GM12801 (cell line): ENCODE results near the gene ZEB1.

Experiments
- TF ChIP-seq, protein P1 (sequence below): IDR thresholded peaks from one replicate; pipeline ENCODE4 v1.5.1; 2011; ENCODE audit warnings: control low read depth; ENCODE audit not compliant: insufficient read length; ENCODE audit errors: extremely low read depth

The ZEB1 gene

DNA sequence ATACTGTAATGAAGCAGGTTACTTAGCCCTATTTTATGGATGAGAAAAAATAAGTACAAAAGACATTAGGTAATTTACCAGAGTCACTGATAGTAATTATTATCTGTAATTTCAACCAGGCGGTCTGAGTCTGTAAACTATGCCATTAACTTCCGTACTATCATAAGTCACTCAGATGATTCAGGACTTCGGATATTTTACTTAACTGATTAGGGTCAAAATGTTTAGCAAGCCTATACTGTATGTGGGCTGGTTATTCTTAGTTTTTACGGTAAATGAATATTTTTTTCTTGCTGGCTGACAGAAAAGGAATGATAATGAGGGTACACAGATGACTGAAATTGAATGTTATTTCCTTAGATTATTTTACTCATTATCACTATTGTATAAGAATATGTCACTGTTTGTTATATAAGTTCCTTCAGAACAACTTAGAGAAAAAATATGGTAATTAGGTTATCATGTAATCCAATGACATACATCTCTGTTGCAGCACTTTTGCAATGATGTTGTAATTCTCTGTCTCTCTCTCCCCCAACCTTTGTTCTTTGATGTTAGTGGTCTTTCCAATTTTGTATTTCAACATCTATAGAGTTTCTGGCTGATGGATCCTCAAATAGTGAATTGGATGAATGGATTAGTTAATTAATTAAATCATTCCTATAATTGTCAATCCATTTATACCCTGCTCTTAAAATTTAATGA, 165.6 kb downstream of the ZEB1 start:
- TF ChIP-seq, protein P1, sequence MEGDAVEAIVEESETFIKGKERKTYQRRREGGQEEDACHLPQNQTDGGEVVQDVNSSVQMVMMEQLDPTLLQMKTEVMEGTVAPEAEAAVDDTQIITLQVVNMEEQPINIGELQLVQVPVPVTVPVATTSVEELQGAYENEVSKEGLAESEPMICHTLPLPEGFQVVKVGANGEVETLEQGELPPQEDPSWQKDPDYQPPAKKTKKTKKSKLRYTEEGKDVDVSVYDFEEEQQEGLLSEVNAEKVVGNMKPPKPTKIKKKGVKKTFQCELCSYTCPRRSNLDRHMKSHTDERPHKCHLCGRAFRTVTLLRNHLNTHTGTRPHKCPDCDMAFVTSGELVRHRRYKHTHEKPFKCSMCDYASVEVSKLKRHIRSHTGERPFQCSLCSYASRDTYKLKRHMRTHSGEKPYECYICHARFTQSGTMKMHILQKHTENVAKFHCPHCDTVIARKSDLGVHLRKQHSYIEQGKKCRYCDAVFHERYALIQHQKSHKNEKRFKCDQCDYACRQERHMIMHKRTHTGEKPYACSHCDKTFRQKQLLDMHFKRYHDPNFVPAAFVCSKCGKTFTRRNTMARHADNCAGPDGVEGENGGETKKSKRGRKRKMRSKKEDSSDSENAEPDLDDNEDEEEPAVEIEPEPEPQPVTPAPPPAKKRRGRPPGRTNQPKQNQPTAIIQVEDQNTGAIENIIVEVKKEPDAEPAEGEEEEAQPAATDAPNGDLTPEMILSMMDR, result no peak

DNA sequence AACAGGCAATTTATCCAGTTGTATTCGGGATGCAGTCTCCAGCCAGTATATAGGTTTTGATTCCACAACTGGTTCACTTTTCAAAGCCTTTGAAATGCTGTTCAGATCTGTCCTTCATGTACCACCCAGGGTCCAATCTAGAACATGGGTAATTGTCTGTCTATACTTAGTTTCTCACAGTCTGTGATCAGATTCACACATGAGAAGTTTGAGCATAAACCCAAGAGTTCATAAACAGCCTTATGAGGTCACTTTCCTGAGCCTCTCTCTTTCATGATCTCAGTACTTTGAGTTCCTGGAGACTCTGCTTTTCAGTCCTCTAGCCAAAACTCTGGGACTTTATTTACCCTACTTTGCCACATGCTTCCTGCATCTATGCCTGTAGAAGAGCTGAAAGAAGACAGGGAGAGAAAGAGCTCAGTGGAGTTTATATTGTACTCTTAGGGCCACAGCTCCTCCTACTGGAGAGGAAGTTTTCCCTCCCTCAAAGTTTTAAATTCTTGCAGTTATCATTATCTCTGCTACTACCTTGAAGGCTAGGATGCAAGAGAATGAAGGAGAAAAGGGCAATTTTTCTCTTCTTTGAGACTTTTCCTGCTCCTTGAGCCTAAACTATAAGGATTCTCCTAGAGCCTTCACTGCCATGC, 172.0 kb downstream of the ZEB1 start:
- TF ChIP-seq, protein P1, result no peak

DNA sequence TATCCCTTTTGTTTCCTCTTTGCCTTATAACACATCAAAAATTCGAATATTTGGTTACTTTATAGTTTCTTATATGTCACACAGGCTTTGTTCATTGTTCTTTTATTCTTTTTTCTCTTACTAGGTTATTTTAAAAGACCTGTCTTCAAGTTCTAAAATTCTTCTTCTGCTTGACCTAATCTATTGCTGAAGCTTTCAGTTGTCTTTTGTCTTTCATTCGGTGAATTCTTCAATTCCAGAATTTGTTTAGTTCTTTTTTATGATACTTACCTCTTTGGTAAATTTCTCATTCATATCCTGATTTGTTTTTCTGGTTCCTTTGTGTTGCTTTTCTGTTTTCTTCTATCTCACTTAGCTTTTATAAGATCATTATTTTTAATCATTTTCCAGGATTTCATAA, 188.4 kb downstream of the ZEB1 start:
- TF ChIP-seq, protein P1, result no peak

DNA sequence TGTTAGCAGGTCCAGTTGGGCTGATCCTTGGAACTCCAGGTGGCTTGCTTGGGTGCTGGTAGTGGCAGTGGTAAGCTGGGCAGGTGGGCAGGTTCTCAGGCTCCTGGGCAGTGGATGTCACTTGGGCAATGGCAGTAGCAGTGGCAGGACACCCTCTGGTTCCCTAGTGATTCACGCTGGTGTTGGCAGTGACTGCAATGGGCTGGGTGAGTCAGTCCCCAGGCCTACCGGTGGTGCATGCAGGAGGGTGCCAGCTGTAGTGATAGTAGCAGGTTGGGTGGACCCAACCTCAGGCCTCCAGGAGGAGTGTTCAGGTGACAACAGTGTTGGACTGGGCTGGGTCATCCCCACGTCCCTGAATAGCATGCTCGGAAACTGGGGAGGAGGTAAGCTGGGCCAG, 189.2 kb downstream of the ZEB1 start:
- TF ChIP-seq, protein P1, result no peak

DNA sequence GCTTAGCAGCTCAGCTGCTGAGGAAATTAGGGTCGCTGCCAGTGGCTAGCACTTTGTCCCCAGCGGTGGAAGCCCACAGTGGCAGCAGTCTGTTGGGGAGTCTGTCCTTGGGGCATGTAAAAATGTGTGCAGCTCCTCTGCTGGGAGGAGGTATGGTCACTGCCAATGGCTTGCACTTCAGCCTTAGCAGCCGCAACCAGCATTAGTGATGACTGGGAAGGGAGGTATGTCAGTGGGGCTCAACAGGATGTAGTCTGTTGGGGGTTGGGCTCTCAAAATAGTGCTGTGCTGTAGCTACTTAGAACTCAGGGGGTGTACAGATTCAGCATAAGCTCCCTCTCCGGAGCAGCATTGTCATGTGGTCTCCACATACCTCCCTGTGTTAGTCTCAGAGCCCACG, 189.9 kb downstream of the ZEB1 start:
- TF ChIP-seq, protein P1, result no peak

DNA sequence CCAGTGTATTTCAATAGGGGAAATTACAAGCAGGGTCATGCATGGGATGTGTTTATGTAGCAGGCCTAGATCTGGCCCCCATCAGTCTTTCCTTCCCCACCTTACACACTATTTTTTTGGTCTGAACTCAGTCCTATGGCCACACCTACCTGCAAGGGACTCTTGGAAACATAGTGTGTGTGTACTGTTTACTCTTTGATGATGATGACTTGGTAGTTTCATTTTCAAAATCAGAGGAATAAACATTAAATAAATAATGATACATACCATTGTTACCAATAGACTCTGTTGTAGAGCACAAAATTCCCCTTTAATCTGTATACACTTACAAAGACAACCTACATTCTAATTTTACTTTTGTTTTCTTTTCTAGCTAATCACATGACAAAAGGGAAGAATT, 191.0 kb downstream of the ZEB1 start:
- TF ChIP-seq, protein P1, result no peak

DNA sequence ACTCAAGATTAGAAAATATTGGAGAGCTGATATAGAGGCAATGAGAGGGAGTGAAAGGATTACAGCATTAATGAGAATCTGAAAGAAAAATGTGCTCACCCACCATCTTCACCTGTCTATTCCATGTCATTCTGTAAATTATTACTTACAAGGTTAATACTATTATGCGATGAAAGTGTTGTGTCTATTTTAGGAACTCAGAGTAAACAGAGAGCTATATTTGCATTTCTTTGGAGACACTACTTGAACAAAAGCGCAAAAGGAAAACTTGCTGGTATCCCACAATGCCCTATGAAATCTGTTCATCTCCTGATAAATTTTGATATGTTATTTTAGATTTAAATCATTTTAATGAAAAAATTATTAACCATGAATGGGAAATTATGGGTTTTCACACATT, 196.1 kb downstream of the ZEB1 start:
- TF ChIP-seq, protein P1, result no peak
